ENCODE results near the gene MIOX. TPM values are rescaled to one million over a fixed set of nuclear protein-coding genes. Genes with fewer than 3 reads are reported as not detected.
A peak's percentile ranks its signal among the peaks of the same experiment; 100 is the strongest.

The MIOX gene
- total RNA-seq, 1 donor from 2014 or later, result not detected

GRCh38 chr22:50476868-50477267, 9.8 kb upstream of the MIOX start:
- Histone ChIP-seq H3K36me3 (no peaks in the 10 kb centered on the region), H3K27ac (no peak overlapping the region), H3K9me3 (no peaks in the 10 kb centered on the region), H3K4me1 (peaks cover 35% of the 10 kb centered on the region), H3K27me3 (ENCODE audit: low read depth) (peaks cover 25% of the 10 kb centered on the region), H3K4me3 (no peak overlapping the region)
- DNase-seq (no peak), ATAC-seq (no peak)
- intact Hi-C loops (cut with DNase I), result no loop called here
- TF ChIP-seq CTCF (IDR thresholded peaks at IDR 0.05), result no peak

- DNase-seq, result no peak
- Histone ChIP-seq H3K9me3 (no peaks in the 10 kb centered on the region), H3K36me3 (no peaks in the 10 kb centered on the region), H3K27me3 (ENCODE audit: low read depth) (peaks cover 35% of the 10 kb centered on the region), H3K4me1 (peaks cover 36% of the 10 kb centered on the region), H3K4me3 (no peak overlapping the region), H3K27ac (no peak overlapping the region)
- ATAC-seq, result no peak
- no peak for TF ChIP-seq CTCF (IDR thresholded peaks at IDR 0.05)
- intact Hi-C loops (cut with DNase I), result no loop called here
Measured at GRCh38 chr22:50477923-50478322, 8.7 kb upstream of the MIOX start.

- DNase-seq, result no peak
- no peak overlapping the region for H3K27ac ChIP-seq
- ATAC-seq, result no peak
- peaks cover 51% of the 10 kb centered on the region for H3K27me3 ChIP-seq (ENCODE audit: low read depth)
- intact Hi-C loops (cut with DNase I), result no loop called here
- no peaks in the 10 kb centered on the region for H3K9me3 ChIP-seq
- TF ChIP-seq CTCF (IDR thresholded peaks at IDR 0.05), result no peak
- peaks cover 23% of the 10 kb centered on the region for H3K4me1 ChIP-seq
- H3K36me3 ChIP-seq, result no peaks in the 10 kb centered on the region
- H3K4me3 ChIP-seq, result no peak overlapping the region
Measured at GRCh38 chr22:50479721-50480120, 6.9 kb upstream of the MIOX start.

GRCh38 chr22:50481045-50481439, 5.6 kb upstream of the MIOX start:
- TF ChIP-seq CTCF (IDR thresholded peaks at IDR 0.05), result no peak
- intact Hi-C loops (cut with DNase I), result no loop called here
- H3K36me3 ChIP-seq, result no peaks in the 10 kb centered on the region
- no peak overlapping the region for H3K27ac ChIP-seq
- peak; percentile 50 for DNase-seq
- H3K9me3 ChIP-seq, result no peaks in the 10 kb centered on the region
- no peak for ATAC-seq
- H3K27me3 ChIP-seq (ENCODE audit: low read depth), result peaks cover 51% of the 10 kb centered on the region
- H3K4me3 ChIP-seq, result peak overlapping the region; percentile 61
- H3K4me1 ChIP-seq, result peaks cover 17% of the 10 kb centered on the region

- ATAC-seq (peak; percentile 37 to 59), DNase-seq (peak; percentile 70)
- Histone ChIP-seq H3K4me1 (peaks cover 17% of the 10 kb centered on the region), H3K27ac (no peak within 1 kb of the TSS), H3K4me3 (peak within 1 kb of the TSS; percentile 61), H3K9me3 (no peaks in the 10 kb centered on the region), H3K27me3 (ENCODE audit: low read depth) (peaks cover 51% of the 10 kb centered on the region), H3K36me3 (no peaks in the 10 kb centered on the region)
- intact Hi-C loops (cut with DNase I), result no loop called here
- no peak for TF ChIP-seq CTCF (IDR thresholded peaks at IDR 0.05)
Measured at GRCh38 chr22:50481440-50482106, 5.1 kb upstream of the MIOX start, which contains the start of gene ADM2. Gene ADM2 (plus strand): TSS chr22:50481543. CDS start chr22:50481848, 305 bp downstream.

Measured in lower lobe of right lung (tissue), 2 donors.